NCI-H446 (cell line): ENCODE results near the gene LRRC27.

Experiments used
- DNase-seq, 2 experiments: peaks; one replicate each; lab custom pipeline; 2025; lab: John Stamatoyannopoulos, UW

LRRC27 gene

GRCh38 chr10:132403511-132404168 is 71.6 kb downstream of the LRRC27 start:
- no peak for DNase-seq

GRCh38 chr10:132404169-132404880 is 72.3 kb downstream of the LRRC27 start:
- DNase-seq, result no peak

- DNase-seq, result no peak
Measured at GRCh38 chr10:132404911-132405462, 73.0 kb downstream of the LRRC27 start.

- no peak for DNase-seq
Measured at GRCh38 chr10:132405463-132405991, 73.5 kb downstream of the LRRC27 start.

- no peak for DNase-seq
Measured at GRCh38 chr10:132406181-132406580, 74.2 kb downstream of the LRRC27 start.

- no peak for DNase-seq
Measured at GRCh38 chr10:132406750-132407149, 74.8 kb downstream of the LRRC27 start.

GRCh38 chr10:132407243-132407746 is 75.3 kb downstream of the LRRC27 start:
- no peak for DNase-seq

- no peak for DNase-seq
Measured at GRCh38 chr10:132407846-132408278, 75.9 kb downstream of the LRRC27 start.

GRCh38 chr10:132408367-132408781 is 76.4 kb downstream of the LRRC27 start:
- no peak for DNase-seq

- DNase-seq, result no peak
Measured at GRCh38 chr10:132408823-132409666, 77.1 kb downstream of the LRRC27 start.

GRCh38 chr10:132409667-132410028 is 77.7 kb downstream of the LRRC27 start:
- DNase-seq, result no peak

GRCh38 chr10:132410056-132410778 is 78.2 kb downstream of the LRRC27 start:
- no peak for DNase-seq

- no peak for DNase-seq
Measured at GRCh38 chr10:132410779-132411532, 79.0 kb downstream of the LRRC27 start.

- DNase-seq, result no peak
Measured at GRCh38 chr10:132411561-132412253, 79.7 kb downstream of the LRRC27 start.

- no peak for DNase-seq
Measured at GRCh38 chr10:132412316-132413192, 80.6 kb downstream of the LRRC27 start.

- DNase-seq, result no peak
Measured at GRCh38 chr10:132413226-132414205, 81.5 kb downstream of the LRRC27 start.

GRCh38 chr10:132414402-132415016 is 82.5 kb downstream of the LRRC27 start:
- no peak for DNase-seq
